NCI-H526 (cell line): ENCODE results near the gene HOXC10.

Source experiments
- DNase-seq, 2 experiments: peaks; one replicate each; lab custom pipeline; 2025; lab: John Stamatoyannopoulos, UW

HOXC10 gene

DNA sequence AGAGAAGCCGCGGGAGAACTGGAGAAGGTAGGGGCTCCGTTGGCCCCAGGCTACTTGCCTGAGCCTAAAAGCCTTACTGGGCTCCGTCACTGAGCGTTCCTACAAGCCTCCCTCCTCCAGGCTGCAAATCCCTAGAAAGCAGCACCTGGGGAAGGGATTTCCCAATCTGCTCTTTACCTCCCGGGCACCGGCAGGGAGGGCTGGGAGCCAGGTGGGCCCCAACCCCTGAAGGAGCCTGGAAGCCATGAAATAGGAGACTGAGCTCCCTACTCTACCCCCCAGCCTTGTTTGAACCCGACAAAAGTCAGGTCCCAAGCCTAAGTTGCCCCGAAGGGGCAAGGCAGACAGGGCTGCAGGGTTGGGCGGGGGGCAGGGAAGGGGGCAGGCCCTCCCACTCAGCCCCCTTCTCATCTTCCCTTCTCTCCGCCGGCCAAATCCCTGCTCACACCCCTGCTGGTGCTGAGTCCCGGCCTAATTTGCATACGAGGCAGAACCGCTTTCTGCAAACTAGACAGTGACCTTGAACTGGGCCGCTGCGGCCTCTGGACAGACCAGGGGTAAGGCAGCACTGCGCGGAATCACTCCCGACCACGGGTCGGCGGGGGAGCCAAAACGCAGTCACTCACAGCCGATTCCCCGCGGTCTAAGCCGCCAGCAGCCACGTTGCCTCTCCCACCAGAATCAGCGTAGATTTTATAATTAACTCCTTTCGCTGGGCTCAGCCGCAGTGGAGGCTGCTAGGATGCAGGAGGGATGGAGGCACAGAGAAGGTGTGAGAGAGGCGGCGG is 34.0 kb upstream of the HOXC10 start:
- DNase-seq = no peak

DNA sequence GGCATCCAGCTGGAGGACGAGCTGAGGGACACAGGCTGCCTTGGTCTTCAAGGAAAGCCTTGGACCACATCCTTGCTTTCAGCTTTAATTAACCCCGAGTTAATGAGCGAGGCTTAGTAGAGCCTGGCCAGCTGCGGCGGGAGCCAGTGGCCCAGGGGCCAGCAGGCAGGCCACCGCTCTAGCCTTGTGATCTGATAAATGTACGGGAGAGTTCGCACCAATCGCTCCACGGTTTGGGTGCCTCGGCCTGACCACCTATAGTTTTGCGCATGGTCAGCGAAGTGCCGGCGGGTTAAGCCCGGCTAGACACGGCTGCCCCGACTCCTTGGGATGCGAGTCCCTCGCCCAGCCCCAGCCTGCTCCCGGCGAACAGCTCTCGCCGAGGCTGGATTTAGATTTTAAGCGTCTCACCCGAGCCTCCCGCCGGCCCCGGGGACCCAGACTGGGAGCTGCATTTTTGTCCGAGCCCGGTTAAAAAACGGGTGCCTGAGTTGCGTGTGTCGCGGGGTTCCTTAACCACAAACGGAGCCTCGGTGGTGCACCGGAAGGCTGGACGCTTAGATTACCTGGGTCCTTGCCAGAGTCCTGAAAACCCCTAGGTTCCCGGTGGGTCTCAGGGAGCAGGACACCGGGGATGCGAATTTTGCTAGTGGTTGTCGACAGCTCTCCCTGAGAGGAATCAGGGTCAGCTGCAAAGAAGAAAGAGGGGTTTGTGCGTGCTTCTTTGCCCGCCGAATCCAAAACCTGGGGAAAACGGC is 33.2 kb upstream of the HOXC10 start:
- no peak for DNase-seq

DNA sequence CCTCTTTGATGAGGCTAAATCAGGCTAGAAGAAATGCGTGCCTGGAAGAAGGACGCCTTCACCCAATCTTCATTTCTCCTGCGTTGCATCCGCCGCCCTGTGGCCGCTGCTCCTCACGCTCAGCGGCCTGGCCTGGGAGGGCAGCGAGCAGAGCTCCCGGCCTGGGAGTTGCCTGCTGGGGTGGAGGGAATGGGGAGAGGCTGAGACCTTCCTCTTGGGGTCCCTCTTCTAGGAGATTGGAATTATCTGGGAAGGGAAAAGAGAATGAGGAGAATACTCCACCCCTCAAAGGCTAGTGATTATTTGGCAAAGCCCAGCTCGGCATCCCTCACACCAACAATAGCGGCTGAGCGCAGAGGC is 32.6 kb upstream of the HOXC10 start:
- DNase-seq = no peak

DNA sequence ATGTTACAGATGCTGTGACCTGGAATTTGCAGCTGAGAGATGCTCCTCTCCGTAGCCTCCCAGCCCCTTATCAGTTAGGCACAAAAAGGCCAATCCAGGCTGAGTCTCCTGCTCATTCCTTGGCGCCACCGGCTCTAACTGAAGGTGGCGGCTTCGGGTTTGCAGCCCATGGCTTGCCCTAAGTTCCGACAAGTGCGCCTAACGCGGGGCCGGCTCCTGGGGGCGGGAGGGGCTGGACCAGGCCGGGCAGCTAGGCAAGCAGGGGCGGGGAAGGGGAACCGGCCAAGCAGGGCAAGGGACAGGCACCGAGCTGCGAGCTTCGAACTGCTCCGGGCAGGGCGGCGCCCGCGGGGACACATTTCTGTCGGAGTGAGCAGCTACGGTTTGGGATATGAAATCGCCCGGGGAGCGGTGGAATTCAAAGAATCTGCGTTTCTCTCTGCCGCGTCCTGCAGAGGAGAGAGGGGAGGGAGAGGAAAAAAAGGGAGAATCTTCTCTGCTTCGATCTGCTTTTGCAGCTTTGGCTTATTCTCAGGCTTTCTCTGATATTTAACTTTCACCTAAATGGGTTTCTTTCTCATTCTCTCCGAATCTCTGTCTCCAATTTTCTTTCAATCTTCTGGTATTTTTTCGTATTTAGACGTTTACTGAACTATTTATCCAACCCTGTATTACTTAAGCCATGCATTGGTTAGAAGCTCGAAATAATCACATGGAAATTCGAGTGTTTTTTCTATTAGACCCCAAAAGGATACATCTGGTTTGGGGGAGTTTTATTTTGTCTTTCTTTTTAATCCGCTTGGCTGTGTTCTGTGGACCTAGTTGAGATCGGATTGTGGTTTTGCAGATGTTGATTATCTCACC is 31.8 kb upstream of the HOXC10 start:
- no peak for DNase-seq

DNA sequence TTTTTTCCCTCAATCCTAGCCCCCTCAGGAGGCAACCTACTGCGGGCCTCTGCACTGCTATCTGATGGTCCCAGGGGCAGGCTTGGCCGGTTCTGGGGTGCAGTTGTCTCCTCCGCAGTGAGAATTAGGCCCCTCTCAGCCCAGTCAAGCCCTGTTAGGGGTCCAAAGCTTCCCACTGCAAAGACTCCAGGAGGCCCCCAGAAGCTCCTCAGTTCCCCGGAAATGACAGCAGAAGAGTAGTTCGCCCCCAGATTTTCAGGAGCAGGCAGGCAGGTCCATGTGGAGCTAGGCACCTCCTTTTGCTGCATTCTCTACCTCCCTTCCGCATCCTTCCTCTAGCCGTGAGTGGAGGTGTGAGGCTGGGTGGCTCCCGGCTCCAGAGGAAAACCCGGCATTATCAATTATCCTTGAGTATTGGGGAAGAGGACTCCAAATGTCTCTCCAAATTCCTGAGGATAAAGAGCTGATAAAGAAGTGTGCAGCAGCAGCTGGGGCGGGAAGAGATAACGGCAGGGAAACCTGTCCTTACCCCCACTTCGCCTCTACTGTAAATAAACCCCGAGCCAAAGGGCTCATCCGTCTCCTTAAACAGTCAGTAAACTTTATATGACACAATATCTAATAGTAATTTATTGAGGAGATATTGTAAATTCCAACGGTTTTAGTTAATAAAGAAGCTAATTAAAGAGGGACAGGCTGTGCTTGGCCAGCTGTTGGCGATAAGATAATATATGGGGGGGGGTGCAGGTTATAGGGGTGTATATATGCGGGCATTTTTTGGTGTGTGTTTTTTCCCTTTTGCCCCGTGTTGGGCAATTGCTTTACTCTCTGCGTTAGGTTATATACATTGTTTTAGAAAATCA is 30.9 kb upstream of the HOXC10 start:
- DNase-seq = no peak

DNA sequence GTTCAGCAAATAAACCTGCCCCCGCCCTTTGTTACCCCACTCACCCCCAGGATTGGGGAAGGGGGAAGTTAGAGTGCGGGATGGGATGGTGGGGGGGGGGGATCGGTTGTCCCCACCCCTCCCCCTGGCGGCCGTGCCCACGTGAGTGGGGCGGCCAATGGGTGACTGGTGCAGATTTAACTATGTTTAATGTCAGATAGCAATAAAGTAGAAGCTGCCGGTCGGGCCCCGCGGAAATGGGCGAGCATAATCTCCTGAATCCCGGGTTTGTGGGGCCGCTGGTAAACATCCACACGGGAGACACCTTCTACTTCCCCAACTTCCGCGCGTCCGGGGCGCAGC is 30.3 kb upstream of the HOXC10 start, which contains the start of gene HOXC12:
HOXC12 (plus strand) TSS at position 210 of the 342 bp plus-strand sequence; CDS start at position 237, 27 bp downstream.
- no peak for DNase-seq

DNA sequence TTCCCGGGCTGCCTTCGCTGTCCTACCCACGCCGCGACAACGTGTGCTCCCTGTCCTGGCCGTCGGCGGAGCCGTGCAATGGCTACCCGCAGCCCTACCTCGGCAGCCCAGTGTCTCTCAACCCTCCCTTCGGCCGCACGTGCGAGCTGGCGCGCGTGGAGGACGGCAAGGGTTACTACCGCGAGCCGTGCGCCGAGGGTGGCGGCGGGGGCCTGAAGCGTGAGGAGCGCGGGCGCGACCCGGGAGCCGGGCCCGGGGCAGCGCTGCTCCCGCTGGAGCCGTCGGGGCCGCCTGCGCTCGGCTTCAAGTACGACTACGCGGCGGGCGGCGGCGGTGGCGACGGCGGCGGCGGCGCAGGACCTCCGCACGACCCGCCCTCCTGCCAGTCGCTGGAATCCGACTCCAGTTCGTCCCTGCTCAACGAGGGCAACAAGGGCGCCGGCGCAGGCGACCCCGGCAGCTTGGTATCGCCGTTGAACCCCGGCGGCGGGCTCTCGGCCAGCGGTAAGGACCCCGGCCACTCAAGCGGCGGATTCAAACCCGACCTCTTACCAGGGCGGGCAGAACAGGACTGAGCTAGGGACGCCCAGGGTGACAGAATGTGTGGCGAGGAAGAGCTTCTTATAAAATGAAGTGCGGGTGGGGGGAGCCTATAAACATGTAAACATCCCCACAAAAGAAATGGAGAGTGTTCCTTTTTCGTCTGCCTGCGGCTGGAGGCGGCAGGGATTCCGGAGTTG is 29.7 kb upstream of the HOXC10 start:
- no peak for DNase-seq

DNA sequence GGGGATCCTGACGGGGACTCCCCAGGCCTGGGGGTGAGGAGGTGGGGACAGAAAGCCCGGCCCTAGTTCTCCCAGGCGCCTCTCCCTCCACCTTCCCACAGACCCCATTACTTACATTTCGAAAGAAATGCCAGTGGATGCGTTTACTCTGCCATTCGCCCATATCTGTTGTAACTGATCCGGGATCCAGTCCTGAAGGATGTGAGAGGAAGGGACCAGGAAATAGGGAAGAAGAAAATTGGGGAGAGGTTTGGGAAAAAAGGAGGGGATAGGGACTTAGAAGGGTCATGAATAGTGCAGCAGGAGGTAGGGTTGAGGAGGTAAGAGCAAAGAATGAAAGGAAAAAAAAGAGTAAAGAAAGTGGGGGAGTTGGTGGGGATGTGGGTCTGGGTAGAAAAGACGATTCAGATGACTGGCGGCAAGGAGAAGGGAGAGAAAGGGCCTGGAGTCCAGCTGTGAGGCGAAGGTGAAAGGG is 29.1 kb upstream of the HOXC10 start:
- DNase-seq = no peak

DNA sequence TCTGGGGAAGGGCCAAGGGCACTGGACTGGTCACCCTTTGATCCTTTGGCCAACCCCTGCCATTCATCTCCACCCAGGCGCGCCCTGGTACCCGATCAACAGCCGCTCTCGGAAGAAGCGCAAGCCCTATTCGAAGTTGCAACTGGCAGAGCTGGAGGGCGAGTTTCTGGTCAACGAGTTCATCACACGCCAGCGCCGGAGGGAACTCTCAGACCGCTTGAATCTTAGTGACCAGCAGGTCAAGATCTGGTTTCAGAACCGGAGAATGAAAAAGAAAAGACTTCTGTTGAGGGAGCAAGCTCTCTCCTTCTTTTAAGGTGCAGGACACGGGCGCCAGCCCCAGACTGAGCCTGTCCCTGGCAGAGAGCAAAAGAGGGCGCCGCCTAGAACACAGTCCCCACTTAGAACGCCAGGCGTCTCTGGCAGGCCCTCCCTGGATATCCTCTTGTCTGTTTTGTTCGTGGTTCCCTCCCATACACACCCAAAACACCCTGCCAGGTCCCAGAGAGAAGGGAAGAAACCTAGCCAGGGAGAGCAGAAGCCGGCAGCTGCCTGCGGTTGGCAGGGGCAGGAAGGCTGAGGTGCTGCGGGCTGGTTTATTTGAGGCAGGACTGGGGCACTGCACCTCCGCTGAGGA is 28.6 kb upstream of the HOXC10 start:
- no peak for DNase-seq

DNA sequence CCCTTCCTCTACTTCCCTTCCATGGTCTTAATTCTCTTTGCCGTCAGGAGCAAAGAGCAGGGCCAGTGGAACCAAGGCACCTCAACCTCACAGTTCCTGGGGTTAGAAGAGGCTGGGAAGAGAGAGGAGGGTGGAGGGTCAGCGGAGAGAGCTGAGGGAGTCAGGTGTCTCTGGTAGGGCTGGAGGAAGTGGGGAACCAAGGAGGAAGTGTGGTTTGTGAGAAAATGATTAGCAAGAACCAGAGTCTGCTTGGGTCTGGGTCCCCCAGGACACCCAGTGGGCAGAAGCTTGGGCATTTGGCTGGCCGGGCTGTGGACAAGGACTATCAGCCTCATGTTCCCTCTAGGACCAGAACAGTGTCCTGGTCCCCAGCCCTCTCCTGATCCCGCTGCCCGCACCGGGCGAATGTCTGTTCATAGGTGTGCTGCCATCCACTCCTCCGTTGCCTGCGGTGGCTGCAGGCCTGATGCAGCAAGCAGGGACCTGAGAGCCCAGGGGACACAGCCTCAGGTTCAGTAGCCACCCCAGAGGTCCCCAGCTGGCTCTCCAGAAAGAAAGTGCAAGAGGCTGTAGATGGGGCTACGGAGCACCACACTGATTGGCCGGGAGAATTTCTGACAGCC is 27.9 kb upstream of the HOXC10 start:
- no peak for DNase-seq

DNA sequence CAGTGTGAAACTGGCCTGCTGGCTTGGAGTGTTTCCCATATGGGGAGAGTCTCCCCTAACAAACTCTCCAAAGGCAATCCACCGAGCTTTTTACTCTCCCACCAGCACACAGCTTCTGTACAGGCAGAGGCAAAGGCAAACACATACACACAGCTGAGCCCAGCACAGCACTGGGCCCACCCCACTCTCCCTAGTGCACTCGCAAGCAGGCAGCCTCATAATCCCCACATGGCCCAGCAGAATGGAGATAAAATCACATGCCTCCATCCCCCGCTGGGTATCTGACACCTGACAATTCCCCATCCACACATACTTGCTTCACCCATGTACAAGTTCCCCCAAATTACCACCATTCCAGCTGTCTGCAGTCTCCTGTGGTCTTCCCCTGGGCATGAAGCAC is 26.8 kb upstream of the HOXC10 start:
- DNase-seq = no peak

DNA sequence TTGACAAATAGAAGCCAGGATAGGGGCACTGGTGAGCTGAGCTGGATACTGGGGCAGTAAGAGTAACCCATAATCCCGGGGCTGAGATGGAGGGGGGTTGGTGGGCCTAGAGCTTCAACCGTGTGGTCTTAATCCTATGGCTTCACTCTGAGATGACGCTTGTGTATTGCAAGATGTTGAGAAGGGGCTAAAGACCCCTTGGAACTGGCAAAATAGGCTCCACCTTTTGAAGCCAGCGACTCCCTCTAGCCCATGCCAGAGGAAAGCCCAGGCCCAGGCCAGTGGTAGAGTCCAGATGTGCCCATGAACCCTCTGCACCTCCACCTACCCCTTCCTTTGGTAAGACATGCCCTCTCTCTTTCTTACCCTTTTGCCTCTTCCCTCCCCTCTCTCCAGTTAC is 25.6 kb upstream of the HOXC10 start:
- DNase-seq = no peak

DNA sequence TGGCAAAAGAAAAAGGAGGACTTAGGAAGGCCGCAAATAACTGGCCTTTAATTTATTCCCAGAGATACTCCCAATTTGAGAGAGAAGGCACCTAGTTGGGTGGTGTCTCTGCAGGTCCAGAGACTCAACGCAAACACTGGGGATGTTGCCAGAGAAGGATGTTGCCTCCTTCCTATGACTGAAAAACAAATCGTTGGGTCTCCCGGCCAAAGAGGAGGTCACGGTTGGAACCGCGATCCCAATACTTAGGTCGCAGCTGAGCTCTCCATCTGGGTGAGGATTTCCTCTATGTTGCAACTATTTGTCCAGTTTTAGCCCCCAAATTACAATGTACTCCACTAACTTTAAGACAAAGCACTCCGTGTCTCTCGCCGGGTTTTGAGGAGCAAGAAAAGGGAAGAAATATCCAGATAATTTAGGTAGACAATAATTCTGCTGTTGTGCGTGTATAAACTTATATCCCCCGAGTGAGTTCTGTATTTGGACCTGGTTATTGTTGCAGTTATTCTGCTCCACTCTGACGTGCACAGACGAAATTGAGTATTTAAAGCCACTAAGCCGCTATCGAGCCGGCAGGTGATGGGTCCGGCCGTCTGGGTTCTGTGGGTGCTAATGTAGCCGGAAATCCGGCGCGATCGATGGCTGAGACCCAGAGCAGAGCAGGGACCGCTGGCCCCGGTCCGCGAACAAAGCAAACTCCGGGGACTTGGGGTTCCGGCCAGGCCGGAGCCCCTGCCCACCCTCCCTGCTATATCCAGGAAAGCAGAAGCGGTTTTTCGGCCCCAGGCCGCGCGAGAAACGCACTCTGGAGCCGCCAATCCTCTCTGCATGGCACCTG is 24.5 kb upstream of the HOXC10 start:
- no peak for DNase-seq

DNA sequence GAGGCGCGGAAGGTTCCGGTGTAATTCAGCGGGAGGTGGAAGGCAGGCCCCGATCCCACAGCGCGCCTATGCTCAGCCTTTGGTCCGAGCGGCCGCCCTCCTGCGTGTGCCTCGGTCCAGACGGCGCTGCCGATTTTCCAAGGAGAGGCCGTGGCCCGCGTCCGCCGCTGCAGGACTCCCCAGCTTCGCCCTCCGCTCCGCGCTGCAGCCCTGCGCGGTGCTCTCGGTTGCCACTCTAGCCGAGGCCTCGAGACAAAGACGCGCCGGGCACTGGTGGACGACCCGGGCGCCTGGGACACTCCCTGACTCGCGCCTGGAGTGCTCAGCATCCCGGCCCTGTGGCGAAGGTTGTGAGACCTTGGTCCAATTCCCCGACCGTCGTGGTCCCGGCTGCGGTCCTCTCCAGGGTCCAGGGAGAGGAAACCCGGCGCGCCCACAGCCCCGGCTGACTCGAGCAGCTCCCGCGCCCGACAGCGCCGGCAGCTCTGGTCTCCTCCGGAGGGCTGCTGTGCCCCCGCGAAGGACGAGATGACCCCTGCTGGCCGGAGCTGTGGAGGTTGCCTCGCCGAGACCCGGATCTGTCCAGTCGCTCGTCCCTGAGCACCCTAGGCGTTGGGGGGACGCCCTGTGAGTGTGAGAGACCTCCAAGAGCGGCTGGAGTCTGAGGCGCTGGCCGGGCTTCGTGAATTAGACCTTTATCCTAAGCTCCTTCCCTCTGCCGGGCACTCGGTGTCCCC is 23.8 kb upstream of the HOXC10 start:
- no peak for DNase-seq

DNA sequence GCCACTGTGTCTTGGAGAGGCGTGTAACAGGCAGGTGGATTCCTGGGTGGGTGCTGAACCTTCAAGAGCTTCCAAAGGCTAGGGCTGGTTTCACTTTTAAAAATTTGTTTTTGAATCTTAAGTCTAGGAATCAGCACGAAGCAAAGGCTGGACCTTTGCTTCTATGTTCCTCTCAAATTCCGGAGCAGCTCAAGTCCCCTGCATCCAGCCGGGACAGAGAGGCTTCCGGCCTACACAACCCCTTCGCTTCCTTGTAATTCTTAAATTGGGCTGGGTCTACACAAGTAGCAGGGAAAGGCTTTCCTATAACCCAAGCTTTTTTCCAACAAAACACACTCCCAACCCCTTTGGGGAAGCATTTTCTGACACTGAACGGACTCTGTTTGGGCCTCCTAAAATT is 21.9 kb upstream of the HOXC10 start:
- no peak for DNase-seq

DNA sequence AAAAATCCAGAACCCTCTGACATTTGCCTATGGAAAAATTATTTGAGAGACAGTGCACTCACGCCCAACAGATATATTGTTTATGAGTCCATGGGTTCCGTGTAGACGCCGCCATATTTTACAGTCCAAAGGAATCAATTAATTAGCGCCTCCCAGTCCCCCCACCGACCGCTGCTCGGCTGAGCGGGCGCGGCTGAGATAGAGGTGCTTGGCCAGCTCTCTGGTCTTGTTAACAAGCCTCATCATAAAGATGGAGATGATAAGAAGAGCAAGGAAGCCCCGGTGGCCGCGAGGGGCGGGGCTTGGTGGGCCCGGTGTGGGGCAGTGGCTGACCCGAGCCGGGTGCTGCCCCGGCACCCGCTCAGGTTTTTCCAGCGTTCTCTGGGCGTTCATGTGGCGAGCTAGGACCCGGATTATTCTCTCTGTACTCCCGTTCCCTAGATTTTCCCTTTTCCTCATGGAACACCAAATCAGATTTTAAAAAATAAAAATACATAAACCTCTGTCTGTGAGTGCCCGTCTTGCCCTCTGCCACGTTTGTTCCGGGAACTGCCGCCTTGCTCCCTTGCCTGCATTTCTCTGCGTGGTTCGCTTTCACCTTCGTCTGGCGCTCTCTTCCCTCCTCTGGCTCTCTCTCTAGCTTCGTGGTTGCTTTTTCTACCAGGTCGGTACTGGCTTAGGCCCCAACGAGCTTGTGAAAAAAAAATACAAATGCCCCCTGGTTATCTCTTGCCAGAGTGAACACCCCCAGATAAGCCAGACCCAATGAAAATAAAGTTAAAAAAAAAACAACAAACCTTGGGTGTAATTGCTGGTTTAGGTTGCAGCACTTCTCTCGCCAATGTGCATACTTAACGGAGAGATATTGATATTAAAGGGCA is 21.3 kb upstream of the HOXC10 start:
- DNase-seq = no peak

DNA sequence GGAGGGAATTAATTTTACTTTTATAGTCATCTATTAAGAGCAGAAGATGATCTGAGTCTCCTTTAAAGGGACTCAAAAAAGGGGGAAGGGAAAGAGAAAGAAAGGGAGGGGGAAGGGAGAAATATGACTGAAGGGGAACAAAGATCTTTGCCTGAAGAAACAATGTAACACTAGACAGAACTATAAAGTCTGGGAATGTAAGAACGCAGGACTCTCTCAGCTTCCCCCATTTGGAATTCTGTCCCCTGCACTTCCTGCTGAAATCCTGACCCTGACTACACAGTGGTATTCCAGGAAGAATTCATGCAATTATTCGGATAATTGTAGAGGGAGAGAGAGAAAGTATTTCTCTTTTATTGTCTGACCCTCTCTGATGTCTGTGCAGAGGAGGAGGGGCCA is 20.6 kb upstream of the HOXC10 start:
- DNase-seq = no peak
